Activated CD4-positive, alpha-beta T cell treated with anti-CD3 and anti-CD28 coated beads for 36 hours (primary cell): ENCODE measurements around the gene OLFML2A. TPM values are rescaled to one million over a fixed set of nuclear protein-coding genes. Genes with fewer than 3 reads are reported as not detected.
"Not testable (repeated sequence)": the region's sequence is repeated elsewhere in the genome, so short reads cannot be mapped to it uniquely, and the experiment has no call there.

ENCODE experiments used
- ATAC-seq: fragments of 200-7000 bp; cut with Tn5 transposase; one replicate; pipeline ENCODE4 v1.10.0; 2021; ENCODE audit warnings: mild to moderate bottlenecking, moderate library complexity
- CTCF ChIA-PET: fragments of 350-600 bp; sonication (Branson Sonifier 250); formaldehyde crosslinking; loops from one replicate; lab custom pipeline; 2021; ENCODE audit warnings: antibody characterized with exemption; lab: Charles Lee
- POLR2A ChIA-PET: fragments of 350-600 bp; sonication (Branson Sonifier 250); formaldehyde crosslinking; loops from one replicate; lab custom pipeline; 2021; ENCODE audit warnings: antibody characterized with exemption, inconsistent platforms; lab: Charles Lee
- DNase-seq: peaks from one replicate; pipeline ENCODE4 v3.0.0-alpha.2; 2020
- H3K27ac Mint-ChIP-seq: one replicate; pipeline ENCODE4 v1.8.0; 2021; ENCODE audit warnings: mixed read lengths
- H3K27me3 Mint-ChIP-seq: one replicate; pipeline ENCODE4 v1.8.0; 2021; ENCODE audit warnings: mixed read lengths
- H3K36me3 Mint-ChIP-seq: one replicate; pipeline ENCODE4 v1.8.0; 2021; ENCODE audit warnings: low read depth, mixed read lengths
- H3K4me1 Mint-ChIP-seq: one replicate; pipeline ENCODE4 v1.8.0; 2021; ENCODE audit warnings: mixed read lengths
- H3K4me3 Mint-ChIP-seq: one replicate; pipeline ENCODE4 v1.8.0; 2021; ENCODE audit warnings: mild to moderate bottlenecking, moderate library complexity, mixed read lengths
- H3K9me3 Mint-ChIP-seq: one replicate; pipeline ENCODE4 v1.8.0; 2021; ENCODE audit warnings: low read depth, mixed read lengths
- intact Hi-C, 2 experiments: fragments of 100-400 bp; cut with DNase I in 1 of 2; cut with micrococcal nuclease in 1 of 2; formaldehyde crosslinking; loops; one replicate each; pipeline versions ENCODE4 v1.14.2 to v1.15.1; 2022 to 2024; cut with DNase I, micrococcal nuclease
- total RNA-seq, 2 experiments: library from RNA; stranded (reverse); gene quantifications; one replicate each; pipeline ENCODE4 v1.2.3, GENCODE V29; 2021

Gene OLFML2A
- total RNA-seq, 2 experiments from 2014 or later, result 0.05 TPM; not detected in 1

DNA sequence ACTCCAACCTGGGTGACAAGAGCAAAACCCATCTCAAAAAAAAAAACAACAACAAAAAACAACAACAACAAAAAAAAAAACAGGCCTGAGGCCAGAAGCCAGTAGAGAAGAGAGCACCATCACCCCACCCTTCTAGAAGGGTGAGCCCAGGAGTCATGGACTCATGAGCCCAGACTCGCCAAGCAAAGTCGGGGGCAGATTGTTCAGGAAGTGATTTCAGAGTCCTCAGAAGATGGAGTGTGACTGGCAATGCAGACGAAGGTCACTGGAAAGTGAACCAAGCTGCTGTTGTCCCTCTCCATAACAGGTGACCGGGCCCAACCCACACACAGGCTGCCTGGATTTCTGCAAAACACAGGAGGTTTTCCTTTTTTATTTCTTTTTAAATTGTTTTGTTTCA is 67.4 kb downstream of the OLFML2A start:
- ChIA-PET CTCF (interaction anchor here (0.6 kb wide), 1 partner anchor 15 kb away, joined by 3 read pairs; no protein-coding TSS in a partner anchor), POLR2A (no interaction called here)
- Mint-ChIP-seq H3K36me3 (no peaks in the 10 kb centered on the region), H3K4me1 (no peaks in the 10 kb centered on the region), H3K27me3 (peaks cover 14% of the 10 kb centered on the region), H3K4me3 (no peak overlapping the region), H3K9me3 (no peaks in the 10 kb centered on the region), H3K27ac (no peak overlapping the region)
- DNase-seq (no peak), ATAC-seq (no peak)
- intact Hi-C loops, result no loop called here

DNA sequence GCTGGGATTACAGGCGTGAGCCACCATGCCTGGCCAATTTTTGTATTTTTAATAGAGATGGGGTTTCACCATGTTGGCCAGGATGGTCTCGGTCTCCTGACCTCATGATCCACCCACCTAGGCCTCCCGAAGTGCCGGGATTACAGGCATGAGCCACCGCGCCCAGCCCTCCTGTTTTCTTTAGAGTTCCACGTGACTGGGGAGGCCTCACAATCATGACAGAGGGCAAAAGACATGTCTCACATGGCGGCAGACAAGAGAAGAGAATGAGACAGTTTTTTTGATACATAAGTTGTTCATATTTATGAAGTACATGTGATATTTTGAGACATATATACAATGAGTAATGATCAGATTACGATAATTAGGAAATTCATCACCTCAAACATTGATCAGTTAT is 69.5 kb downstream of the OLFML2A start:
- H3K27ac Mint-ChIP-seq, intact Hi-C loops, H3K4me3 Mint-ChIP-seq, H3K36me3 Mint-ChIP-seq, H3K9me3 Mint-ChIP-seq, DNase-seq, ATAC-seq, H3K4me1 Mint-ChIP-seq: not testable (repeated sequence)
- ChIA-PET POLR2A (interaction anchor here (0.7 kb wide), 1 partner anchor 56 kb away, joined by 6 read pairs; no protein-coding TSS in a partner anchor), CTCF (interaction anchor here (1.2 to 2.8 kb wide), 4 partner anchors 7 to 80 kb away, joined by 3 to 19 read pairs (median 4); partner anchors contain the start of gene WDR38)
- peaks cover 17% of the 10 kb centered on the region for H3K27me3 Mint-ChIP-seq

DNA sequence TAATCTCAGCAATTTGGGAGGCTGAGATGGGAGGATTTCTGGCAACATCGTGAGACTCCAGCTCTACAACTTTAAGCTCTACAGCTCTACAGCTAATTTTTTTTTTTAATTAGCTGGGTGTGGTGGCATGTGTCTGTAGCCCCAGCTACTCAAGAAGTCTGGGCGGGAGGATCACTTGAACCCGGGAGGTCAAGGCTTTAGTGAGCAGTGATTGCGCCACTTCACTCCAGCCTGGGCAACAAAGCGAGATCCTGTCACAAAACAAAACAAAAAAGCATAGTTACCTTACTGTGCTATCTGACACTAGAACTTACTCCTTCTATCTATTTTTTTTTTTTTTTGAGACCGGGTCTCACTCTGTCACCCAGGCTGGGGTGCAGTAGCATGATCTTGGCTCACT is 70.0 kb downstream of the OLFML2A start:
- H3K27me3 Mint-ChIP-seq, result peaks cover 18% of the 10 kb centered on the region
- ChIA-PET POLR2A (interaction anchor here (0.7 kb wide), 1 partner anchor 56 kb away, joined by 6 read pairs; no protein-coding TSS in a partner anchor), CTCF (interaction anchor here (1.0 to 2.8 kb wide), 3 partner anchors 72 to 81 kb away, joined by 4 to 19 read pairs (median 4); no protein-coding TSS in a partner anchor)
- no peaks in the 10 kb centered on the region for H3K9me3 Mint-ChIP-seq
- no peak overlapping the region for H3K4me3 Mint-ChIP-seq
- intact Hi-C loops, result no loop called here
- no peaks in the 10 kb centered on the region for H3K4me1 Mint-ChIP-seq
- no peak for ATAC-seq
- no peaks in the 10 kb centered on the region for H3K36me3 Mint-ChIP-seq
- no peak overlapping the region for H3K27ac Mint-ChIP-seq
- DNase-seq, result no peak

DNA sequence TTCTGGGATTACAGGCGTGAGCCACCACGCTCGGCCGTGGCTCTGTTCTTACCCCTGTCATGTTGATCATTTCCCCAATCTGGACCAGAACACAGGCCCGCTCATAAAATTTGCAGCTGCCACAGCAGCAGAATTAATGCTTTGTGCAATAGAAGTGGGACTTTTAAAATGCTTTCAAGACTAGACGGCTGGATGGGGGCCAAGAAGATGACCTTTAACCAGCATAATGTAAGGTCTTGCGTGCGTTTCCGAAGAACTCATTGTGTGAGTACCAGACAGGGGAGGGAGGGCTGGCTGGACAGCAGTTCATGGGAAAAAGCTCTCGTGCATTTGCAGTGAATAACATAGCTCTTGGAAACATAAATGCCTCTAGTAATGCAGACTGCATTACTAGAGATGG is 72.9 kb downstream of the OLFML2A start:
- H3K4me1 Mint-ChIP-seq, result peaks cover 7% of the 10 kb centered on the region
- intact Hi-C loops, result loop anchor here in 1 of 2 experiments (5.0 kb wide), 1 partner anchor 232 kb away; no protein-coding TSS in a partner anchor
- H3K36me3 Mint-ChIP-seq, result no peaks in the 10 kb centered on the region
- ChIA-PET POLR2A (no interaction called here), CTCF (interaction anchor here (1.5 to 8.5 kb wide), 3 partner anchors 9 to 76 kb away, joined by 7 to 260 read pairs (median 8); partner anchors contain the start of genes NR6A1 and OLFML2A)
- H3K27me3 Mint-ChIP-seq, result peaks cover 18% of the 10 kb centered on the region
- no peak overlapping the region for H3K4me3 Mint-ChIP-seq
- no peak overlapping the region for H3K27ac Mint-ChIP-seq
- ATAC-seq (no peak), DNase-seq (no peak)
- H3K9me3 Mint-ChIP-seq, result no peaks in the 10 kb centered on the region

DNA sequence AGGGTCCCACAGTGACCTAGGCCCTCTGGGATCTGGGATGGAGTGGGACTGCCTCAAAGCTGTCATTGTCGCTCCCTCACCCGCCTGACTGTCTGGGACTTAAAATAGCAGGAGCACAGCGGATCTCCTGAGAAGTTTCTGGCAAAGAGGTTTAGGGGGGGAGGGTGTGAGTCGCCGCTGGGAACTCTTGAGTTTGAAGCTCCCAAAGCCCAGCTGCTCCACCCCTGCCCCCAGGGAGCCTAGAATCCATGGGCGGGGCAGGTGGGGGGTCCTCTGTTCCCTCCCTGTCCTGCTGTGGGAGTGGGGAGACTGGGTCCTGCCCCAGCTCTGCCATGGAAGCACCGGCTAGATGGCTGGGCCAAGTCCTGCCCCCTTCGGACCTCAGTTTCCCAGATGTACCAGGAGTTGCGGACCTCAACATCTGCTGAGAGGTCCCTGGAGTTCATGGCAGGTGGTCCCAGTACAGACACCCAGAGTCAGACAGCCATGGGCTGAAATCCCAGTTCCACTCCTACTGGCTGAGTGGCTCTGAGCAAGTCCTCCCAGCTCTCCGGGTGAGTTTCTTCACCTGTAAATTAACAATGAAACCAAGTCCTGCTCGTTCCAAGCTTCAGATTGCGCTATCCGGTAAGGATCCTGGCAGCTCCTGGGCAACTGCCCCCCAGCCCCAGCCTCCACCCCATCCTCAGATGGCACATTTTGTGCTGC is 75.3 kb downstream of the OLFML2A start:
- CTCF ChIA-PET, result interaction anchor here (0.6 to 8.5 kb wide), 22 partner anchors 10 to 1980 kb away, joined by 3 to 260 read pairs (median 6); partner anchors contain the start of genes ARPC5L, NR6A1, OLFML2A and RPL35
- intact Hi-C loops, result loop anchor here in 1 of 2 experiments (5.0 kb wide), 1 partner anchor 235 kb away; no protein-coding TSS in a partner anchor
- H3K4me3 Mint-ChIP-seq, result no peak overlapping the region
- peaks cover 13% of the 10 kb centered on the region for H3K27me3 Mint-ChIP-seq
- POLR2A ChIA-PET, result interaction anchor here (1.2 kb wide), 1 partner anchor 73 kb away, joined by 3 read pairs; no protein-coding TSS in a partner anchor
- H3K27ac Mint-ChIP-seq, result no peak overlapping the region
- peaks cover 6% of the 10 kb centered on the region for H3K36me3 Mint-ChIP-seq
- H3K9me3 Mint-ChIP-seq, result no peaks in the 10 kb centered on the region
- H3K4me1 Mint-ChIP-seq, result peaks cover 9% of the 10 kb centered on the region
- DNase-seq (no peak), ATAC-seq (no peak)

DNA sequence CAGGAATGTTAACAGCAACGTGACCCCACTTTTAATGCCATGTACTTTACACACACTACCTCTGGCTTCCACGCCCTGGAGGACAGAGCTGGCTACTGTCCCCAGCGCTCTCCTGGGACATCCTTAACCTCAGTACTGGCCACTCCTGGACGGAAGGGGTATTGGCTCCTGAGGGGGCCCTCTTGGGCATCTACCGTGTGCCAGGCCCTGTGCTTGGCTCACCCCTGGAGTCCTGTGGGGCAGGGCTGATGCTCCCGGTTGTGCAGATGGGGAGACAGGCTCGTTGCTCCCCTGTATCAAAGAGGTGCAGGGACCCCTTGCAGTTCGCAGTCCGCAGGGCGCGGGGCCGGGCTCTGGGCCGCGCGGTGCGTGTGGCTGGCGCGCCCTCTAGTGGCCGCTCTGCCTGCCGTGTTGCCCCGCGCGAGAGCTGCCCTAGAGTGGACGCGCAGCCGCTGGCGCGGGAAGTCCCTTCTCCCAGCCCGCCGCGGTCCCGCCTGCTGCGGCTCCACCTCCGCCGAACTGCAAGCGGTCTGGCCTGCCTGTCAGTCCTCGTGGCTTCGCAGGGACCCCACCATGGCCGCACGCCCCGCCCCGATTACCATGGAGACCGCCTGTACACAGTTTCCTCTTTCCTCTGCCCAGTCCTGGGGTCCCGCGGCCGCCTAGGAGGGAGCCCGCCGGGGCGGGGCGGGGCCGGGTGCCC is 76.0 kb downstream of the OLFML2A start, which contains the start of gene WDR38:
TSS of gene WDR38 (plus strand) at position 632 of the 703 bp plus-strand sequence. CDS start 72 bp downstream, outside the sequence.
- ChIA-PET CTCF (interaction anchor here (0.6 to 8.5 kb wide), 38 partner anchors 7 to 1980 kb away, joined by 3 to 260 read pairs (median 3); partner anchors contain the start of genes ARPC5L, NR6A1, OLFML2A and RPL35), POLR2A (interaction anchor here (1.1 to 1.2 kb wide), 3 partner anchors 8 to 74 kb away, joined by 3 read pairs; no protein-coding TSS in a partner anchor)
- peaks cover 16% of the 10 kb centered on the region for H3K4me1 Mint-ChIP-seq
- DNase-seq, result peak; percentile 85
- peaks cover 10% of the 10 kb centered on the region for H3K27me3 Mint-ChIP-seq
- H3K4me3 Mint-ChIP-seq, result peak within 1 kb of the TSS; percentile 46
- peak; percentile 88 for ATAC-seq
- H3K36me3 Mint-ChIP-seq, result peaks cover 12% of the 10 kb centered on the region
- no peaks in the 10 kb centered on the region for H3K9me3 Mint-ChIP-seq
- H3K27ac Mint-ChIP-seq, result no peak within 1 kb of the TSS
- intact Hi-C loops, result loop anchor here (1.0 to 5.0 kb wide), 4 partner anchors 79 to 521 kb away; no protein-coding TSS in a partner anchor

DNA sequence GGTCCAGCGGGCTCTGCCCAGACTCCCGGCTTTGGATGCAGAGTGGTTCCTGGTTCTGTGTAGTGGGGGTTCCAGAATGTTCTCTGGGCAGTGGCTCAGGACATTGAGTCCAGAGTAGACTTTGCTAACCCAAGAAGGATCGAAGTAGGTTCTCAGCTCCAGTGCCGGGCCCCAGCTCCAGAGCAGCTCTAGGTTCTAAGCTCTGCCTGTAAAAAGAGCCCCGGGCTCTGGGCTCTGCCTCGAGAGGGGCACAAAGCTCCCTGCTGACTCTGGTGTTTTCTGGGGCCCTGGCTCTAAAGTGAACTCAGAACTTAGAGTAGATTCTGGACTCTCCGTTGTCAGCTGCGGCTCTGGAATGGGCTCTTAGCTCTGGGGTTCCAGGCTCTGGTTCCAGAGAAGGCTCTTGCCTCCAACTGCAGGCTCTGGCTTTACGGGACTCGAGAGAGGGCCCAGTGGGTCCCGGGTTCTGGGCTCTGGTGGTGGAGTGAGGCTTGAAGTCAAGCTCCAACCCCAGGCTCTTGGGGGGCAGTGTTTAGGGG is 76.7 kb downstream of the OLFML2A start:
- intact Hi-C loops, result loop anchor here (1.0 to 5.0 kb wide), 4 partner anchors 79 to 521 kb away; no protein-coding TSS in a partner anchor
- Mint-ChIP-seq H3K27ac (no peak overlapping the region), H3K9me3 (no peaks in the 10 kb centered on the region), H3K4me1 (peaks cover 23% of the 10 kb centered on the region), H3K27me3 (peaks cover 8% of the 10 kb centered on the region), H3K36me3 (peaks cover 19% of the 10 kb centered on the region), H3K4me3 (no peak overlapping the region)
- ChIA-PET CTCF (interaction anchor here (0.6 to 8.5 kb wide), 31 partner anchors 8 to 524 kb away, joined by 3 to 260 read pairs (median 3); partner anchors contain the start of genes ARPC5L, NR6A1, OLFML2A and RPL35), POLR2A (interaction anchor here (1.1 to 1.2 kb wide), 2 partner anchors 8 to 23 kb away, joined by 3 read pairs; no protein-coding TSS in a partner anchor)
- no peak for ATAC-seq
- no peak for DNase-seq

DNA sequence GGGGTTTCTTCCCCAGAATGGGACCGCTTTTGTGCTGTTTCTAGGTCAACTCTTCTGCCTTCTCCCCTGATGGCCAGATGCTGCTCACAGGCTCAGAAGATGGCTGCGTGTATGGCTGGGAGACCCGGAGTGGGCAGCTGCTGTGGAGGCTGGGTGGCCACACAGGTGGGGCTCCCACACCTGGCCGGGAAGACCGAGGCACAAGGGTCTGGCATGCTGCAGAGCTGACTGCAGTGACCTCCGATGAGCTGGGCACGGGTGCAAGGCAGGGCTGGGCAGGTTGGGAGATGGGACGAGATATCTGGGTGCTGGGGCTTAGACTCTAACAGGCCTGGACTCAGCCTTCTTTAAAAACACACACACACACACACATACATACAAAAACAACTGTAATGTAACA is 77.2 kb downstream of the OLFML2A start:
- no peaks in the 10 kb centered on the region for H3K9me3 Mint-ChIP-seq
- H3K27ac Mint-ChIP-seq, result no peak overlapping the region
- intact Hi-C loops, result loop anchor here in 1 of 2 experiments (5.0 kb wide), 1 partner anchor 237 kb away; no protein-coding TSS in a partner anchor
- POLR2A ChIA-PET, result interaction anchor here (1.1 to 3.0 kb wide), 3 partner anchors 7 to 23 kb away, joined by 3 to 14 read pairs (median 3); no protein-coding TSS in a partner anchor
- ATAC-seq (no peak), DNase-seq (no peak)
- peaks cover 8% of the 10 kb centered on the region for H3K27me3 Mint-ChIP-seq
- CTCF ChIA-PET, result interaction anchor here (0.6 to 8.5 kb wide), 26 partner anchors 8 to 523 kb away, joined by 3 to 260 read pairs (median 4); partner anchors contain the start of genes ARPC5L, NR6A1, OLFML2A and RPL35
- H3K4me3 Mint-ChIP-seq, result no peak overlapping the region
- H3K36me3 Mint-ChIP-seq, result peaks cover 24% of the 10 kb centered on the region
- peaks cover 28% of the 10 kb centered on the region for H3K4me1 Mint-ChIP-seq

DNA sequence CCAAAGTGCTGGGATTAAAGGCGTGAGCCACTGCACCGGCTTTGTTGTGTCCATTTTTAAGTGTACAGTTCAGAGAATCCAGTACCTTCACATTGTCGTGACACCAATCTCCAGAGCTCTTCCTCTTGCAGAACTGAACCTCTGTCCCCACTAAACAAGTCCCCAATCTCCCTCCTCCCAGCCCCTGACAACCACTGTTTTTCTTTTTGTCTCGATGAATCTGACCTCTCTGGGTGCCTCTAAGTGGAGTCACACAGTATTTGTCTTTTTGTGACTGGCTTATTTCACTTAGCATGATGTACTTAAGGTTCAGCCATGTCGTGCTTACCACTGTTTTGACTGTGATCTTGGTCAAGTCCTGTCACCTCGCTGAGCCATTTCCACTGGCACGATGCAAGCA is 77.9 kb downstream of the OLFML2A start:
- ChIA-PET POLR2A (interaction anchor here (0.6 to 3.0 kb wide), 2 partner anchors 15 to 46 kb away, joined by 3 to 14 read pairs; no protein-coding TSS in a partner anchor), CTCF (interaction anchor here (0.7 to 8.5 kb wide), 6 partner anchors 15 to 144 kb away, joined by 3 to 260 read pairs (median 4); partner anchors contain the start of genes NR6A1 and OLFML2A)
- Mint-ChIP-seq H3K36me3 (peaks cover 30% of the 10 kb centered on the region), H3K27ac (peak overlapping the region; percentile 3), H3K27me3 (peaks cover 8% of the 10 kb centered on the region), H3K4me3 (no peak overlapping the region), H3K4me1 (peaks cover 35% of the 10 kb centered on the region), H3K9me3 (no peaks in the 10 kb centered on the region)
- ATAC-seq (no peak), DNase-seq (no peak)
- intact Hi-C loops, result loop anchor here in 1 of 2 experiments (5.0 kb wide), 1 partner anchor 238 kb away; no protein-coding TSS in a partner anchor

DNA sequence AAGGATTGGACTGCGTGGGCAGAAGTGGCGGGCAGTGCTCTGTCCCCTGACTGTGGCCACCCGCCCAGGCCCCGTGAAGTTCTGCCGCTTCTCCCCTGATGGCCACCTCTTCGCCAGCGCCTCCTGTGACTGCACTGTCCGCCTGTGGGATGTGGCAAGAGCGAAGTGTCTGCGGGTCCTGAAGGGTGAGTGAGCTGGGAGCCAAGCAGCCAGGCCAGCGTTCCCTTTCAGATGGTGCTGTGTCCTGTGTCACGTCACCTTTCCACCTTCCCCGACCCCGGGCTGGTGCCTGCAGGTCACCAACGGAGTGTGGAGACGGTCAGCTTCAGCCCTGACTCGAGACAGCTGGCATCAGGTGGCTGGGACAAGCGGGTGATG is 78.6 kb downstream of the OLFML2A start:
- ChIA-PET CTCF (interaction anchor here (0.7 to 8.5 kb wide), 6 partner anchors 16 to 144 kb away, joined by 3 to 260 read pairs (median 4); partner anchors contain the start of genes NR6A1 and OLFML2A), POLR2A (interaction anchor here (0.9 to 3.0 kb wide), 3 partner anchors 14 to 87 kb away, joined by 3 to 14 read pairs (median 8); no protein-coding TSS in a partner anchor)
- Mint-ChIP-seq H3K9me3 (no peaks in the 10 kb centered on the region), H3K27ac (no peak overlapping the region), H3K4me3 (no peak overlapping the region), H3K36me3 (peaks cover 38% of the 10 kb centered on the region), H3K4me1 (peaks cover 42% of the 10 kb centered on the region), H3K27me3 (peaks cover 5% of the 10 kb centered on the region)
- intact Hi-C loops, result no loop called here
- DNase-seq, result no peak
- no peak for ATAC-seq
